GM18870 (cell line): Measurements from ENCODE around the gene ERCC4.

Source experiments
- ATAC-seq: cut with Tn5 transposase; IDR thresholded peaks from one replicate; pipeline ENCODE4 v1.9.1; 2021; ENCODE audit warnings: moderate library complexity; ENCODE audit not compliant: unreplicated experiment

The ERCC4 gene

DNA sequence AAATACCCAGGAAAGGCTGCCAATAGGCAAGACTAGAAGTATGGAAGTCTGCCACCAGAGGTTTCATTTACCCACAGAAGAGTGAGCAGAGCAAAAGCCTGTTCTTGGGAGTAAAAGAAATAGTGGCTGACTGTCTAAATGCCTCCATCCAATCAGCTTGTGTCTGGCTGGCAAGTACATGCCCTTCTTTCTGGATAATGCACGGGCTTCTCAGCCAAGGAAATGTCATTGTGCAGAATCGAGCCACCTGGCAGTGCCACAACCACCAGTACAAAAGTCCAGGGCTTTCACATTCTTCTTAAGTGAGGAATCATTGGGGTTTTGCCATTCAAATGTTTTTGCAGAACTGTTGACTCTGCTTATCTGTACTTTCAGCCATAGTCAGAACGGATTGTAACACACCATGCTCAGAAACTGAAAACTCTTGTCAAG is 10.1 kb upstream of the ERCC4 start:
- no peak for ATAC-seq

DNA sequence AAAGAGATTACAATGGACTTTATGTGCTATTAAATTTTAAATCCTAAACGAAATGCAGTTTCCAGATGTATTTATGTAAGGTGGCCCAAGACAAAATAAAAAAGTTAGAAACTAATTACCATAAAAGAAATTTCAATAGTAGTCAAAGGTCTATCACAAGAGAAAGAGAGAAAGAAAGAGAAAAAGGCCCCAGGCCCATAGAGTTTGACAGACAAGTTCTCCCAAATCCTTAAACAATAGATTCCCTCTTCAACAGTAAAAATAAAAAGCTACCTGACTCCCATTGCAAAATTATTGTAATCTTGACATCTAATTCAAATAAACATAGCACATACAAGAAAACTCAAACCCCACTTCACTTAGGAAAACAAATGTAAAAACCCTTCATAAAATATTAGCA is 8.6 kb upstream of the ERCC4 start:
- ATAC-seq: no peak

- ATAC-seq: no peak
These were observed 8.1 kb upstream of the ERCC4 start for GRCh38 chr16:13911871-13912270.

DNA sequence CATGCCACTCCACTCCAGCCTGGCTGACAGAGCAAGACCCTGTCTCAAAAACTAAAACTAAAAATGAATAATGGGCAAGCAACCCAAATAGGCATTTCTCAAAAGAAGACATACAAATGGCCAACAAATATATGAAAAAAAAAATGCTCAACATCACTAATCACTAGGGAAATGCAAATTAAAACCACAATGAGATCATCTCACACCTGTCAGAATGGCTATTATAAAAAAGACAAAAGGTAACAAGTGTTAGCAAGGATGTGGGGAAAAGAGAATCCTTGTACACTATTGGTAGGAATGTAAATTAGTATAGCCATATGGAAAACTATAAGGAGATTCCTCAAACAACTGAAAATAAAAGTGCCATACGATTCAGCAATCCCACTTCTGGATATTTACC is 7.1 kb upstream of the ERCC4 start:
- ATAC-seq: no peak

DNA sequence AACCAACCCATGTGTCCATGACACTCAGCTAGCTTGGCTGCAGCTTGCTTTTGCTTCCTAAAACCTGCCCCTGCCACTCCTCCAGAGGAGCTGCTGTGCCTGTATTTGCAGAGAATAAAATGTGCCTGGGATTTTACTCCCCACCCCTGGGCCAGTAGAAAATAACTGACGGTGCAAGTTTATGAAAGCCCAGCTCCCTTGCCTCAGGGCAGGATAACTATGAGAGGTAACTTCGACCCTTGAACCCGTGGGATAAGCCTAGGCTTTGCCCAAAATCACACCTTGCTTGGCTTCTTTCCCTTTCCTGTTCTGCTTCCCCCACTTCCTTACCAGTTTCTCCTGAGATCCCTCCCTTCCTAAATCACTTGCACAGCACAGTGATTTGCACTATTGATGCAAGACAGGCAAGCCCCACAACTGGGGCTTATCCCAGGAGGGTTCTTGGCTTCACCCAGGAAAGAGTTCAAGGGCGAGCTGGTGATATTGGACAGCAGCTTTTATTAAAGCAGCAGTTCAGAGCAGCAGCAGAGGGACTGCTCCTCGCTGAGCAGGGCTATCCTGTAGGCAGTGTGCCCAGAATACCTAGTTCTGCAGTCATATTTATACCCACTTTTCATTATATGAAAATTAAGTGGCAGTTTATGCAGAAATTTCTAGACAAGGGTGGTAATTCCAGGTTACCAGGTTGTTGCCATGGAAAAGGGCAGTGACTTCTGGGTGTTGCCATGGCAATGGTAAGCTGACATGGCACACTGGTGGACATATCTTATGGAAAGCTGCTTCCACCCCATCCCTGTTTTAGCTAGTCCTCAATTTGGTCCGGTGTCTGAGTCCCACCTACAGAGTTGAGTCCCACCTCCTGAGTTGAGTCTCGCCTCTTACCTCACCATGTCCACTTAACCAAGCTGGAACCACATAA is 6.3 kb upstream of the ERCC4 start:
- ATAC-seq: no peak

- no peak for ATAC-seq
These were observed 4.8 kb upstream of the ERCC4 start for GRCh38 chr16:13915033-13915635.

DNA sequence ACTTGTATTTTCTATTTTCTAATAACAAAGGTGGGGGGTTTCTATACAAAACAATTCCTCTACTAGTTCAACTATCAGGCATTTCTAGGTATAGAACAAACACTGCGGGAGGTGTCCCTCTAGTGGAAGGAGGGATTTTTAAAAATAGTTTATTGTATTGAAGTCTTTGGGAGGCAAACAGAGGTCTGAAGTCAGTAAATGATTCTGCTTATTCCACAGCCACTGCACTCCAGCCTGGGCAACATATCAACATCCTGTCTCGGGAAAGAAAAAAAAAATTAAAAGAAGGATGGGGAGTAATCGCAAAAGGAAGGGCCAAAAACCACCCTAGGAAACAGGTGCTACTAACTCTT is 648 bp upstream of the ERCC4 start:
- no peak for ATAC-seq

- no peak for ATAC-seq
These were observed 510 bp downstream of the ERCC4 start for GRCh38 chr16:13920510-13920818.

- ATAC-seq: no peak
These were observed 1.4 kb downstream of the ERCC4 start for GRCh38 chr16:13921328-13921727.

DNA sequence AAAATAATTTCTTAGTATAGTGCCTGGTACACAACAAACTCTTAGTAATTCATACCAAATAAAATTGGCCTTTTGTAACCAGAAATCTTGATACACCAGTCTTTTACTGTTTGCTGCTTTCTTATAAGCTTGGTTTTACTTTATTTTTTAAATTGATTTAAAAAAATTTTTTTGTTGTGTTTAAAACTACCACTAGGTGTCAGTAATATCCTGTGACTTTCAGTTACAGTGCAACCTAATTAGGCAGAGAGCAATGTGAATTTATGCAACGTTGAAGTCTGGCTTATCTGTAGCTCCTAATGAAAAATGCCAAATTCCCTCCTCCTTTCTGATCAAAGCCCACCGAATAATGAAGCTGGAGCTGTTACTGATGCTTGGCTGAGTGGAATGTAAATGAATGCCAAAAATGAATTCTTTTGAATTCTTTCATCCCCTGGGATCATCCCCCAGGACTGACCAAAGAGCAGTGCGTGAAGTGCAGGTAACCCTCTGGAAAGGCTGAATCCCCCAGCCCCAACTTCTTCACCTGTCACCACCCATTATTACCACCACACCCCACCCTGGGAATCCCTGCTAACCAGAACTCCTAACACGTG is 3.8 kb downstream of the ERCC4 start:
- no peak for ATAC-seq

GRCh38 chr16:13926464-13926863 is 6.5 kb downstream of the ERCC4 start:
- no peak for ATAC-seq

DNA sequence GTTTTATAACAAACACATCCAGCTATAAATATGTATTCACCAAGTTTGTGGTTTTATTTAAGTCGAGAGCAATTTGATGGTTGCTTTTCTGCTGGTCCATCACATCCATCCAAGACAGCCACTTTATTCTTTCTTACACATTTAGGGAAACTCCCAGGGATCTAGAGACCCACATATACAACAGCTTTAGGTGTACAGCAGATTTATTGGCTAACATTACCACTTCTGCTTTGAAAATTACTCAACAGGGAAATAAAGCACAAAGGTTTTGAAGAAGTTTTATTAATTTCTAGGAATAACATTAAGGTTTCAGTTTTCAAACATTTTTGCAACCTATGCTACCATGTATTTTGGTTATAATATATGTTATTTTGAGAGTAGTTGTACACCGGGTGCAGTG is 6.9 kb downstream of the ERCC4 start:
- no peak for ATAC-seq

GRCh38 chr16:13928646-13929045 is 8.7 kb downstream of the ERCC4 start:
- no peak for ATAC-seq

GRCh38 chr16:13931845-13932244 is 11.9 kb downstream of the ERCC4 start:
- no peak for ATAC-seq

DNA sequence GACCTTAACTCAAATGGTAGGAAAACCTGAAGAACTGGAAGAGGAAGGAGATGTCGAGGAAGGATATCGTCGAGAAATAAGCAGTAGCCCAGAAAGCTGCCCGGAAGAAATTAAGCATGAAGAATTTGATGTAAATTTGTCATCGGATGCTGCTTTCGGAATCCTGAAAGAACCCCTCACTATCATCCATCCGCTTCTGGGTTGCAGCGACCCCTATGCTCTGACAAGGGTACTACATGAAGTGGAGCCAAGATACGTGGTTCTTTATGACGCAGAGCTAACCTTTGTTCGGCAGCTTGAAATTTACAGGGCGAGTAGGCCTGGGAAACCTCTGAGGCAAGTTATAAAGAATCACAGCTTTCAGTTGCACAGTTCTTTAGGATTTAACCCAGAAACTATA is 15.5 kb downstream of the ERCC4 start:
- ATAC-seq: no peak

GRCh38 chr16:13936155-13936554 is 16.2 kb downstream of the ERCC4 start:
- no peak for ATAC-seq

DNA sequence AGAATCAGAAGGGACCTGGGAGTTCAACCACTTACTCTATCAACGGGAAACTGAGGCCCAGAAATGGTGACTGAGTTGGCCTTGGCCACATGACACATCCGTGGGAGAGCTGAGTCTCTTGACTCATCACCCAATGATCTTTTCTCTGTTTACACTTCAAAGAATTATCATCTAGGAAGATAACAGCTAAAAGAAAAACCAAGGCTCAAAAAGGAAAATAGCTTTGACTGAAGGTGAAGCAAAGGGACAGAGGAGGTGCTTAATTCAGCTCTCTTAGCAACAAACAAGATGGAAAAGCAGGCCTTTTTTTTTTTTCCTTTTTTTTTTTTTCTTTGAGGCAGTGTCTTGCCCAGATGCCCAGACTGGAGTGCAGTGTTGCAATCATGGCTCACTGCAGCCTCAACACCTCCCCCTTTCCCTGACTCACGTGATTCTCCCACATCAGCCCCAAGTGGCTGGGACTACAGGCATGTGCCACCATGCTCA is 16.7 kb downstream of the ERCC4 start:
- no peak for ATAC-seq

DNA sequence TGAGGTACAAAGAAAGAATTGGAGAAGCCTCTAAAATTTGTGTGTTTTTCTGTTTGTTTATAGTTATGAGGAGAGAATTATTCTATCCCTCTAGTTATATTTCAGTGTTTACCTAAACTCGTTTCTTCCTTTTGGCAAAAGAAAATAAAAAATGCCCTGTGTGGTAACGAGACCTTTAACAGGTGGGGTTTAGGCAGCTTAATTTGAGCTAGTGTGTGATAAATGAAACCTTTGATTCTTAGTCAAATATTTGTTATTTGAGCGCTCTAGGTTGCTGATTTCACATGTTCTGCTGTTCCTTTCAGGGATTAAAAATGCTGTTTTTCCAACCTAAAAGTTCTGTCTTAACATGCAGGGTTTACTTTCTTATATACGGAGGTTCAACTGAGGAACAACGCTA is 17.5 kb downstream of the ERCC4 start:
- ATAC-seq: no peak

DNA sequence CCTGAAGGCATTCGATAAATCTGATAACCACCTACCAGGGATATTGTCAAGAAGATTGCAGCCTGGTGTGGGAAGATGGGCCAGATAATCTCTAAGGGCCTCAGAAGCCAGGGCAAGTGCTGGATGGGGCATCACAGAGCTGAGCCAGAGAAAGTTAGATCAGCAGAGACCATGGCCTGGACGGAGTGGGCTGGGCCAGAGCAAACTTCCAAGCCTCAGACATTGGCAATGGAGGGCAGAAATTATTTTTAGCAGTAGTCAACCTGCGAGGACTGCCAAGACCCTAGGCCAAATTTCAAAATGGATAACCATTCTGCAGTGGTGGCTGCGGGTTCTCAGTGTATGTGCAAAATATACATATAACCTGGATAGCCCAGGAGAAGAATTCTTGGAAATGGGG is 18.5 kb downstream of the ERCC4 start:
- ATAC-seq: no peak

DNA sequence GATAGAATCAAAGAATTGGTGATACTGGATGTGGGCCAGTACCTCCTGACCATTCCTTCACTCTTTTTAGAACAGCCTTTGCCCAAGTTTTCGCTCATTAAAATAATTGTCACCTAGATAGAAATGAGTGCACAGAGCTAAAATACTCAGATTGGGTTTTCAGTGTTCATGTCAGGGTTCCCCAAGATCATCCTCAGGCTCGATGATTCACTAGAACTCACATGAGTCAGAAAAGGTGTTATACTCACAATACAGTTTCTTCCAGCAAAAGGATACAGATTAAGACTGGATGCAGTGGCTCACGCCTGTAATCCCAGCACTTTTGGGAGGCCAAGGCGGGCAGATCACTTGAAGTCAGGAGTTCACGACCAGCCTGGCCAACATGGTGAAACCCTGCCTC is 19.9 kb downstream of the ERCC4 start:
- ATAC-seq: no peak

GRCh38 chr16:13940397-13940933 is 20.5 kb downstream of the ERCC4 start:
- no peak for ATAC-seq

GRCh38 chr16:13944816-13945215 is 24.9 kb downstream of the ERCC4 start:
- no peak for ATAC-seq
